CD4-positive, alpha-beta memory T cell (primary cell): ENCODE results near the gene CNOT6L. TPM values are rescaled to one million over a fixed set of nuclear protein-coding genes. Genes with fewer than 3 reads are reported as not detected.
"Not testable (repeated sequence)": the region's sequence is repeated elsewhere in the genome, so short reads cannot be mapped to it uniquely, and the experiment has no call there.

Experiments
- CTCF ChIA-PET: fragments of 350-600 bp; sonication (Branson Sonifier 250); formaldehyde crosslinking; loops from one replicate; lab custom pipeline; 2021; ENCODE audit warnings: inconsistent platforms; ENCODE audit not compliant: partially characterized antibody; lab: Charles Lee
- POLR2A ChIA-PET: fragments of 350-600 bp; sonication (Branson Sonifier 250); formaldehyde crosslinking; loops from one replicate; lab custom pipeline; 2021; ENCODE audit not compliant: partially characterized antibody; lab: Charles Lee
- DNase-seq, 5 donors: peaks; one replicate each; pipeline versions ENCODE4 v3.0.0 to v3.0.0-alpha.2; 2020 to 2022; ENCODE audit warnings: mixed read lengths in 1 of 5
- H3K27ac ChIP-seq: one replicate; pipeline ENCODE4 v1.7.0; 2013; ENCODE audit warnings: low read depth, low read length
- H3K27me3 ChIP-seq: 2 replicates; pipeline ENCODE4 v1.7.0; 2013; ENCODE audit warnings: mild to moderate bottlenecking, low read length, moderate library complexity; ENCODE audit not compliant: insufficient read depth
- H3K36me3 ChIP-seq: 2 replicates; pipeline ENCODE4 v1.7.0; 2013; ENCODE audit warnings: mild to moderate bottlenecking, low read length, moderate library complexity; ENCODE audit not compliant: insufficient read depth
- H3K4me1 ChIP-seq: 2 replicates; pipeline ENCODE4 v1.7.0; 2013; ENCODE audit warnings: mild to moderate bottlenecking, low read length, moderate library complexity; ENCODE audit not compliant: insufficient read depth
- H3K4me3 ChIP-seq, 2 donors: one replicate each; pipeline ENCODE4 v1.7.0; 2013; ENCODE audit warnings: low read length in 2 of 2, mild to moderate bottlenecking in 1 of 2
- H3K9me3 ChIP-seq, 2 donors: one replicate each; pipeline ENCODE4 v1.7.0; 2013; ENCODE audit warnings: low read length in 2 of 2, control low read depth in 1 of 2; ENCODE audit not compliant: control insufficient read depth in 1 of 2
- H3K27ac Mint-ChIP-seq, 7 donors: one replicate each; pipeline ENCODE4 v1.8.0; 2020 to 2021; ENCODE audit warnings: mixed read lengths in 7 of 7, mild to moderate bottlenecking in 6 of 7, inconsistent platforms in 3 of 7, moderate library complexity in 3 of 7
- H3K27me3 Mint-ChIP-seq, 2 donors: one replicate each; pipeline ENCODE4 v1.8.0; 2020 to 2021; ENCODE audit warnings: mixed read lengths in 2 of 2
- H3K36me3 Mint-ChIP-seq, 2 donors: one replicate each; pipeline ENCODE4 v1.8.0; 2020 to 2021; ENCODE audit warnings: mixed read lengths in 2 of 2, inconsistent platforms in 1 of 2, mild to moderate bottlenecking in 1 of 2
- H3K4me1 Mint-ChIP-seq, 4 donors: one replicate each; pipeline ENCODE4 v1.8.0; 2020 to 2021; ENCODE audit warnings: mixed read lengths in 4 of 4, mild to moderate bottlenecking in 1 of 4
- H3K4me3 Mint-ChIP-seq, 8 donors: one replicate each; pipeline ENCODE4 v1.8.0; 2020 to 2021; ENCODE audit warnings: mixed read lengths in 8 of 8, mild to moderate bottlenecking in 7 of 8, moderate library complexity in 6 of 8, inconsistent platforms in 3 of 8
- H3K9me3 Mint-ChIP-seq, 8 donors: one replicate each; pipeline ENCODE4 v1.8.0; 2020 to 2021; ENCODE audit warnings: mixed read lengths in 8 of 8, mild to moderate bottlenecking in 5 of 8, inconsistent platforms in 3 of 8, moderate library complexity in 1 of 8
- intact Hi-C: fragments of 100-400 bp; cut with micrococcal nuclease; formaldehyde crosslinking; loops from one replicate; pipeline ENCODE4 v1.15.1; 2023
- polyA plus RNA-seq, 2 donors: library from polyadenylated mRNA; unstranded; fragments of 300-500 nt; fragmentation: Illumina TruSeq; gene quantifications; one replicate each; pipeline ENCODE4 v1.2.3, GENCODE V29; 2021
- total RNA-seq, 2 experiments: library from RNA; stranded (reverse); gene quantifications; one replicate each; pipeline ENCODE4 v1.2.3, GENCODE V29; 2021

Gene CNOT6L
- total and polyA plus RNA-seq, 4 experiments from 2014 or later: 34.3 to 225 (median 126) TPM

GRCh38 chr4:77780762-77781161 is 38.4 kb downstream of the CNOT6L start:
- H3K4me3 ChIP-seq, H3K9me3 ChIP-seq, H3K27me3 Mint-ChIP-seq, H3K9me3 Mint-ChIP-seq, H3K27me3 ChIP-seq, H3K27ac ChIP-seq, DNase-seq, H3K36me3 ChIP-seq: not testable (repeated sequence)
- H3K4me1 ChIP-seq: peaks cover 75% of the 10 kb centered on the region
- peak overlapping the region in 4 of 8 donors; percentile 41 to 70 (median 48) for H3K4me3 Mint-ChIP-seq
- H3K4me1 Mint-ChIP-seq: peaks cover 56 to 81% (median 69%) of the 10 kb centered on the region in 4 donors
- CTCF ChIA-PET: interaction anchor here (1.2 kb wide), 1 partner anchor 20 kb away, joined by 3 read pairs; no protein-coding TSS in a partner anchor
- intact Hi-C loops: loop anchor here (5.0 kb wide), 1 partner anchor 37 kb away; the partner anchor contains the start of gene CNOT6L
- peaks cover 11 to 23% of the 10 kb centered on the region in 2 donors for H3K36me3 Mint-ChIP-seq
- peak overlapping the region; percentile 50 to 86 (median 65) for H3K27ac Mint-ChIP-seq
- POLR2A ChIA-PET: interaction anchor here (0.6 to 5.3 kb wide), 5 partner anchors 8 to 81 kb away, joined by 3 to 26 read pairs (median 5); partner anchors contain the start of gene MRPL1

- CTCF ChIA-PET: interaction anchor here (0.6 to 1.0 kb wide), 2 partner anchors 18 to 40 kb away, joined by 3 read pairs; no protein-coding TSS in a partner anchor
- peaks cover 41 to 61% (median 47%) of the 10 kb centered on the region in 4 donors for H3K4me1 Mint-ChIP-seq
- intact Hi-C loops: loop anchor here (5.0 kb wide), 1 partner anchor 85 kb away; the partner anchor contains the start of gene MRPL1
- POLR2A ChIA-PET: no interaction called here
- H3K36me3 ChIP-seq: peaks cover 18% of the 10 kb centered on the region
- no peaks in the 10 kb centered on the region for H3K9me3 ChIP-seq
- H3K27me3 ChIP-seq: no peaks in the 10 kb centered on the region
- no peak for DNase-seq
- peak overlapping the region in 5 of 7 donors; percentile 5 to 82 (median 40) for H3K27ac Mint-ChIP-seq
- no peaks in the 10 kb centered on the region for H3K27me3 Mint-ChIP-seq
- peaks cover 42% of the 10 kb centered on the region for H3K4me1 ChIP-seq
- H3K36me3 Mint-ChIP-seq: peaks cover 23 to 38% of the 10 kb centered on the region in 2 donors
- H3K4me3 ChIP-seq: no peak overlapping the region
- peaks cover 0 to 5% (median 0%) of the 10 kb centered on the region in 8 donors for H3K9me3 Mint-ChIP-seq
- no peak overlapping the region for H3K27ac ChIP-seq
- H3K4me3 Mint-ChIP-seq: peak overlapping the region in 5 of 8 donors; percentile 15 to 40 (median 31)
These were observed 41.9 kb downstream of the CNOT6L start for GRCh38 chr4:77777135-77777807.

- Mint-ChIP-seq H3K27me3 (no peaks in the 10 kb centered on the region), H3K9me3 (peaks cover 0 to 5% (median 0%) of the 10 kb centered on the region in 8 donors), H3K4me1 (peaks cover 33 to 53% (median 39%) of the 10 kb centered on the region in 4 donors), H3K36me3 (peaks cover 26 to 45% of the 10 kb centered on the region in 2 donors), H3K4me3 (peak overlapping the region in 2 of 8 donors; percentile 15 to 25), H3K27ac (peak overlapping the region in 6 of 7 donors; percentile 8 to 69 (median 26))
- H3K36me3 ChIP-seq: peaks cover 24% of the 10 kb centered on the region
- DNase-seq: no peak
- no peaks in the 10 kb centered on the region for H3K9me3 ChIP-seq
- no peaks in the 10 kb centered on the region for H3K27me3 ChIP-seq
- no peak overlapping the region for H3K27ac ChIP-seq
- ChIA-PET POLR2A (interaction anchor here (1.4 kb wide), 1 partner anchor 86 kb away, joined by 5 read pairs; the partner anchor contains the start of gene MRPL1), CTCF (no interaction called here)
- H3K4me3 ChIP-seq: no peak overlapping the region
- peaks cover 34% of the 10 kb centered on the region for H3K4me1 ChIP-seq
- intact Hi-C loops: loop anchor here (5.0 kb wide), 1 partner anchor 86 kb away; the partner anchor contains the start of gene MRPL1
These were observed 42.7 kb downstream of the CNOT6L start for GRCh38 chr4:77776182-77777134.

GRCh38 chr4:77773101-77773500 is 46.1 kb downstream of the CNOT6L start:
- POLR2A ChIA-PET: no interaction called here

GRCh38 chr4:77771566-77771965 is 47.6 kb downstream of the CNOT6L start:
- intact Hi-C loops: no loop called here

More at GRCh38 chr4:77773101-77773500, 46.1 kb downstream of the CNOT6L start:
- H3K9me3 ChIP-seq: no peaks in the 10 kb centered on the region
- no peaks in the 10 kb centered on the region for H3K27me3 ChIP-seq
- Mint-ChIP-seq H3K4me1 (peaks cover 25 to 37% (median 32%) of the 10 kb centered on the region in 4 donors), H3K9me3 (peaks cover 0 to 1% (median 0%) of the 10 kb centered on the region in 8 donors), H3K27ac (peak overlapping the region in 1 of 7 donors; percentile 57), H3K4me3 (no peak overlapping the region), H3K27me3 (no peaks in the 10 kb centered on the region), H3K36me3 (peaks cover 49 to 66% of the 10 kb centered on the region in 2 donors)
- peaks cover 29% of the 10 kb centered on the region for H3K36me3 ChIP-seq
- H3K4me3 ChIP-seq: no peak overlapping the region
- H3K27ac ChIP-seq: no peak overlapping the region
- intact Hi-C loops: no loop called here
- H3K4me1 ChIP-seq: peaks cover 17% of the 10 kb centered on the region
- no peak for DNase-seq
- CTCF ChIA-PET: no interaction called here

GRCh38 chr4:77765720-77766119 is 53.4 kb downstream of the CNOT6L start:
- DNase-seq: no peak
- Mint-ChIP-seq H3K27me3 (no peaks in the 10 kb centered on the region), H3K36me3 (peaks cover 71% of the 10 kb centered on the region in 2 donors), H3K4me3 (no peak overlapping the region), H3K27ac (peak overlapping the region in 5 of 7 donors; percentile 19 to 68 (median 32)), H3K9me3 (peaks cover 2 to 25% (median 19%) of the 10 kb centered on the region in 8 donors), H3K4me1 (peaks cover 22 to 42% (median 28%) of the 10 kb centered on the region in 4 donors)
- POLR2A ChIA-PET: no interaction called here
- Histone ChIP-seq H3K27me3 (no peaks in the 10 kb centered on the region), H3K9me3 (peaks cover 0 to 4% of the 10 kb centered on the region in 2 donors), H3K36me3 (peaks cover 11% of the 10 kb centered on the region), H3K27ac (no peak overlapping the region), H3K4me1 (peaks cover 7% of the 10 kb centered on the region), H3K4me3 (no peak overlapping the region)
- CTCF ChIA-PET: interaction anchor here (1.1 kb wide), 1 partner anchor 97 kb away, joined by 3 read pairs; the partner anchor contains the start of gene MRPL1
- intact Hi-C loops: no loop called here

More at GRCh38 chr4:77771566-77771965, 47.6 kb downstream of the CNOT6L start:
- Histone ChIP-seq H3K4me3 (no peak overlapping the region), H3K4me1 (peaks cover 2% of the 10 kb centered on the region), H3K36me3 (peaks cover 29% of the 10 kb centered on the region), H3K9me3 (no peaks in the 10 kb centered on the region), H3K27me3 (no peaks in the 10 kb centered on the region), H3K27ac (no peak overlapping the region)
- Mint-ChIP-seq H3K27me3 (no peaks in the 10 kb centered on the region), H3K4me3 (no peak overlapping the region), H3K36me3 (peaks cover 55 to 68% of the 10 kb centered on the region in 2 donors), H3K9me3 (peaks cover 0 to 1% (median 0%) of the 10 kb centered on the region in 8 donors), H3K4me1 (peaks cover 18 to 29% (median 22%) of the 10 kb centered on the region in 4 donors), H3K27ac (peak overlapping the region in 4 of 7 donors; percentile 3 to 79 (median 38))
- POLR2A ChIA-PET: interaction anchor here (0.6 kb wide), 2 partner anchors 25 to 38 kb away, joined by 3 to 4 read pairs; no protein-coding TSS in a partner anchor
- CTCF ChIA-PET: no interaction called here
- DNase-seq: no peak
